GM15510 (cell line): ENCODE measurements around the gene PRC1.

Experiments
- POLR2A ChIP-seq: IDR thresholded peaks from 3 replicates; pipeline ENCODE4 v1.6.1; 2011; ENCODE audit warnings: borderline replicate concordance; ENCODE audit not compliant: insufficient read length; ENCODE audit errors: extremely low read depth

The PRC1 gene

GRCh38 chr15:90994059-90994416 lies 297 bp downstream of the PRC1 start:
- TF ChIP-seq POLR2A, result no peak

- no peak for TF ChIP-seq POLR2A
Observed at GRCh38 chr15:90991587-90992285, 2.6 kb downstream of the PRC1 start.

- no peak for TF ChIP-seq POLR2A
Observed at GRCh38 chr15:90990446-90990845, 3.9 kb downstream of the PRC1 start.

- no peak for TF ChIP-seq POLR2A
Observed at GRCh38 chr15:90989040-90989768, 5.1 kb downstream of the PRC1 start.

GRCh38 chr15:90988296-90988695 lies 6.0 kb downstream of the PRC1 start:
- no peak for TF ChIP-seq POLR2A

- TF ChIP-seq POLR2A, result no peak
Observed at GRCh38 chr15:90987561-90988141, 6.7 kb downstream of the PRC1 start.

DNA sequence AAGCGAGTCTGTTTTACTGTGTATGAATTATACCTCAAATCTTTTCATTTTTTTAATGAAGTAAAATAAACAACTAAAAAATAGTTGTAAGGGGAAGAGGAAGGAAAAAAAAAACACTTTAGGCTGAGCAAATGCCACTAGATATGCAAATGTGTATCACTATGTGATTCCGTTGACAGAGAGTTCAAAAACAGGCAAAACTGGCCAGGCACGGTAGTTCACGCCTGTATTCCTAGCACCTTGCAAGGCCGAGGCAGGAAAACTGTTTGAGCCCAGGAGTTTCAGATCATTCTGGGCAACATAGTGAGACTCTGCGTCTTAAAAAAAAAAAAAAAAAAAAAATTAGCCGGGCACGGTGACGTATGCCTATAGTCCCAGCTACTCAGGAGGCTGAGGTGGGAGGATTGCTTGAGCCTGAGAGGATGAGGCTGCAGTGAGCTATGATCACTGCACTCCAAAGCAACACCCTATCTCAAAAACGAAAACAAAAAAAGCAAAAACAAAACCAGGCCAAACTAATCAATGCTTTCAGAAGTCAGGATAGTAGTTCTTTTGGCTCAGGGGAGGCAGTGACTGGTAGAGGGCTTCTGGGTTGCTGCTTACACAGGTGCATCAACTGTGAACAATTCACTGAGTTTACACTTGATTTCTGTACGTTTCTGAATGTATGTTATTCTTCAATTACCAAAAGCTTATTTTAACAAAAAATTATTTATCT lies 7.4 kb downstream of the PRC1 start:
- peak; percentile 8 for TF ChIP-seq POLR2A

DNA sequence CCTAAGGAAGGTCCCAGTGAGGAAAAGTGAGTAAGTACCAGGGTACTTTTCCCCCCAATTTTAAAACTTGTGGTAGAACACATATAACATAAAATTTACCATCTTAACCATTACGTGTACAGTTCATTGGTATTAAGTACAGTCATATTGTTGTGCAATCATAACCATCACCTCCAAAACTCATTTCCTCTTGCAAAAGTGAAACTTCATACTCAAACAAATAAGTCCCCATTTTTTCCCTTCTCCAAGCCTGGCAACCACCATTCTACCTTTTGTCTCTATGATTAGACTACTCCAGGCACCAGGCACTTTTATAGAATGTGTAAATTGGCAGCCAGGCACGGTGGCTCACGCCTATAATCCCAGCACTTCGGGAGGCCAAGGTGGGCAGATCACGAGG lies 12.2 kb downstream of the PRC1 start:
- TF ChIP-seq POLR2A, result no peak

- TF ChIP-seq POLR2A, result no peak
Observed at GRCh38 chr15:90981681-90982080, 12.7 kb downstream of the PRC1 start.

DNA sequence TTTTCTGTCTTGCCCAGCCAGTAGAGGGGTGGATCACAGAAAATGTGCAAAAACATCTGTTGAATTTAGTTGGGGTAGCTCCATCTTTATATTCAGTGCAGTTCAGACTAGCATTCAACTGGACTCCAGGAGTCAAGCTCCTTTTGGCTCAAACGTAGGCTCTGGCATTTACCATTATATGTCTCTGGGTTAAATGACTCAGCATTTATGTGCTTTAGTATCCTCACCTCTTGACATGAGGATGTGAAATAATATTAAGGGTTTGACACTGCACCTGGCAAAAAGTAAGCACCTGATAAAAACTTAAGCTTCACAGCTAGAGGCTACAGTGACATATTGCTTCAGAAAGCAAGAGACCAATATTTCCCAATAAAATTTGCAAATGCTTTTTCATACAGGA lies 14.8 kb downstream of the PRC1 start:
- no peak for TF ChIP-seq POLR2A

DNA sequence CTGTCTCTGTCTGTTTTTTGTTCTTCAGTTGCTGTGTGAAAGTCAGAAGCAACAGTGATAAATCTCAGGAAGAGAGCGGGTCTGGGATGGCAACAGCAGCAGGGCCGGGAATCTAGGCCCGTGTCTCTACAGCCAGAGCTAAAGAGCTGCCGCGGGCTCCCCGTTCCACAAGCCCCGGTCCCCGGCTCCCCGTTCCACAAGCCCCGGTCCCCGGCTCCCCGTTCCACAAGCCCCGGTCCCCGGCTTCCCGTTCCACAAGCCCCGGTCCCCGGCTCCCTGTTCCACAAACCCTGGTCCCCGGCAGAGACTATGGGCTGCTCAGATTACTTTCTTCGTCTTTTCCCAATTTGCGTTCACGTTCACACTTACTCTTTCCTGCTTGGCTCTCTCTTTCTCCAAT lies 20.1 kb downstream of the PRC1 start:
- no peak for TF ChIP-seq POLR2A

GRCh38 chr15:90972133-90972532 lies 22.2 kb downstream of the PRC1 start:
- no peak for TF ChIP-seq POLR2A

GRCh38 chr15:90970274-90970673 lies 24.1 kb downstream of the PRC1 start:
- no peak for TF ChIP-seq POLR2A

DNA sequence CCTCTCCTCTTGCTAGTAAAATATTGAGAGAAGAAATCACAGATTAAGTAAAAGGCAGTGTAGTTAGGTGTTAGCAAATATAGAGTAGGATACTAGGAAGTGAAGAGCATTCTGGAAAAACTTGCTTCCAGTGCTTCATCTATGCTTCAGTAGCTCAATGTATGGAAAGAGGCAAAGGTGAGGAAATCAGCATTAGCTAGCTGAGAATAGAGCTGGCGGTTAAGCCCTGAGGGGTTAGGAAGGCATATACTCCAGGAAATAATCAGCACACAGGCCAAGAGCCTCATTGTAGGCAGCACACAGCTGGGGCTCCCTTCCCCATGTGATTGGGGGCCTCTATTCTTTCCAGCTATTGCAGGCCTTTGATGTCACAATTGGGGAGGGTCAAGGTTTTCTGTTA lies 25.9 kb downstream of the PRC1 start:
- no peak for TF ChIP-seq POLR2A

DNA sequence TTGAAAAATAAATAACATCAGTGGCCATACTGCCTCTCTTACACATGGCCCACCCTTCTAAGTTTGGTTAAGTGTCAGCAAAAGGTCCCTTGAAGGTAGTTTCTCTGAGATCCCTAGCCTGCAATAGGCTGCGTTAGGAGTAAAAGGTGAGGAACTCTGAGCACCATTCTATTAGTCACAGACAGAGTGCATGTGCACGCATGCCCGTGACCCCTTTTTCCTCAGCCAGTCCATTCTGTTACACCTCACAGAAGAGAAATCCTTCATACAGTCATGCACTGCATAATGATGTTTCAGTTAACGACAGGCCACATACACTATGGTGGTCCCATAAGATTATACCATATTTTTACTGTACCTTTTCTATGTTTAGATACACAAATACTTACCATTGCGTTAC lies 27.1 kb downstream of the PRC1 start:
- TF ChIP-seq POLR2A, result no peak
